H9 (cell line): ENCODE measurements around the gene IER3. TPM values are rescaled to one million over a fixed set of nuclear protein-coding genes. Genes with fewer than 3 reads are reported as not detected.

Source experiments
- DNase-seq: peaks from one replicate; pipeline ENCODE4 v3.0.0-alpha.2; 2017
- H2AFZ ChIP-seq: one replicate; pipeline ENCODE4 v1.6.1; 2013; ENCODE audit warnings: mild to moderate bottlenecking, low read length, control low read depth, moderate library complexity
- H2AK5ac ChIP-seq: 2 replicates; pipeline ENCODE4 v1.6.1; 2013; ENCODE audit warnings: low read length, control low read depth, mixed read lengths; ENCODE audit not compliant: insufficient read length
- H2BK120ac ChIP-seq: one replicate; pipeline ENCODE4 v1.6.1; 2013; ENCODE audit warnings: low read depth, mild to moderate bottlenecking, low read length, control low read depth, inconsistent platforms; ENCODE audit not compliant: poor library complexity, severe bottlenecking
- H2BK12ac ChIP-seq: 2 replicates; pipeline ENCODE4 v1.6.1; 2013; ENCODE audit warnings: low read length, control low read depth, mixed read lengths, low read depth; ENCODE audit not compliant: insufficient read length
- H2BK15ac ChIP-seq: 2 replicates; pipeline ENCODE4 v1.6.1; 2013; ENCODE audit warnings: low read depth, low read length, control low read depth
- H2BK20ac ChIP-seq: one replicate; pipeline ENCODE4 v1.6.1; 2013; ENCODE audit warnings: low read depth, mild to moderate bottlenecking, low read length, control low read depth, inconsistent platforms; ENCODE audit not compliant: poor library complexity, severe bottlenecking
- H2BK5ac ChIP-seq: 2 replicates; pipeline ENCODE4 v1.6.1; 2013; ENCODE audit warnings: low read length, control low read depth, mixed read lengths; ENCODE audit not compliant: insufficient read length
- H3K14ac ChIP-seq: 2 replicates; pipeline ENCODE4 v1.6.1; 2013; ENCODE audit warnings: low read length, control low read depth; ENCODE audit not compliant: insufficient read depth
- H3K18ac ChIP-seq: 2 replicates; pipeline ENCODE4 v1.6.1; 2013; ENCODE audit warnings: low read depth, mild to moderate bottlenecking, mixed read lengths, low read length, control low read depth; ENCODE audit not compliant: insufficient read length
- H3K23ac ChIP-seq: 2 replicates; pipeline ENCODE4 v1.6.1; 2013; ENCODE audit warnings: low read length, control low read depth, mixed read lengths, low read depth; ENCODE audit not compliant: insufficient read length
- H3K23me2 ChIP-seq: 2 replicates; pipeline ENCODE4 v1.6.1; 2013; ENCODE audit warnings: low read depth, mild to moderate bottlenecking, mixed read lengths, low read length, control low read depth; ENCODE audit not compliant: insufficient read length, poor library complexity, severe bottlenecking
- H3K27ac ChIP-seq: 2 replicates; pipeline ENCODE4 v1.5.1; 2013; ENCODE audit warnings: low read length, control low read depth, mixed read lengths, low read depth; ENCODE audit not compliant: insufficient read length
- H3K27me3 ChIP-seq: 2 replicates; pipeline ENCODE4 v1.6.1; 2013; ENCODE audit warnings: low read length, control low read depth, inconsistent platforms; ENCODE audit not compliant: insufficient read depth
- H3K4ac ChIP-seq: 2 replicates; pipeline ENCODE4 v1.6.1; 2013; ENCODE audit warnings: low read depth, mild to moderate bottlenecking, control low read depth, inconsistent platforms, low read length, moderate library complexity
- H3K4me1 ChIP-seq: 2 replicates; pipeline ENCODE4 v1.6.1; 2013; ENCODE audit warnings: low read length, control low read depth, inconsistent platforms; ENCODE audit not compliant: insufficient read depth
- H3K4me2 ChIP-seq: 2 replicates; pipeline ENCODE4 v1.6.1; 2013; ENCODE audit warnings: low read length, control low read depth, mixed read lengths; ENCODE audit not compliant: insufficient read length, insufficient read depth
- H3K56ac ChIP-seq: 2 replicates; pipeline ENCODE4 v1.6.1; 2013; ENCODE audit warnings: low read depth, mild to moderate bottlenecking, mixed read lengths, low read length, control low read depth; ENCODE audit not compliant: insufficient read length
- H3K79me1 ChIP-seq: 2 replicates; pipeline ENCODE4 v1.6.1; 2013; ENCODE audit warnings: low read depth, mild to moderate bottlenecking, moderate library complexity, low read length, control low read depth, inconsistent platforms; ENCODE audit not compliant: insufficient read depth, poor library complexity, severe bottlenecking
- H3K79me2 ChIP-seq: 2 replicates; pipeline ENCODE4 v1.6.1; 2013; ENCODE audit warnings: low read length, control low read depth, inconsistent platforms; ENCODE audit not compliant: insufficient read depth
- H3K9ac ChIP-seq: 2 replicates; pipeline ENCODE4 v1.6.1; 2013; ENCODE audit warnings: low read length, control low read depth, mixed read lengths; ENCODE audit not compliant: insufficient read length; ENCODE audit errors: extremely low read depth
- H3K9me3 ChIP-seq: one replicate; pipeline ENCODE4 v1.6.1; 2013; ENCODE audit warnings: low read depth, low read length, inconsistent platforms; ENCODE audit not compliant: control insufficient read depth
- H3T11ph ChIP-seq: one replicate; pipeline ENCODE4 v1.6.1; 2013; ENCODE audit warnings: mild to moderate bottlenecking, low read length, control low read depth, inconsistent platforms
- H4K20me1 ChIP-seq: one replicate; pipeline ENCODE4 v1.6.1; 2013; ENCODE audit not compliant: control insufficient read depth, insufficient read length, insufficient read depth
- H4K5ac ChIP-seq: 2 replicates; pipeline ENCODE4 v1.6.1; 2013; ENCODE audit warnings: low read depth, mild to moderate bottlenecking, mixed read lengths, low read length, control low read depth; ENCODE audit not compliant: insufficient read length
- H4K8ac ChIP-seq: replicated peaks from 2 replicates; pipeline ENCODE4 v1.6.1; 2013; ENCODE audit warnings: low read length, control low read depth, mixed read lengths, low read depth; ENCODE audit not compliant: insufficient read length
- H4K91ac ChIP-seq: 2 replicates; pipeline ENCODE4 v1.6.1; 2013; ENCODE audit warnings: low read depth, mild to moderate bottlenecking, moderate library complexity, mixed read lengths, low read length, control low read depth; ENCODE audit not compliant: insufficient read length
- H3K27ac Mint-ChIP-seq, 3 experiments: 2 replicates in 2 of 3; 3 replicates in 1 of 3; pipeline ENCODE4 v1.8.0; 2020 to 2021; ENCODE audit warnings: mixed read lengths in 3 of 3, mild to moderate bottlenecking in 1 of 3, moderate library complexity in 1 of 3
- H3K27me3 Mint-ChIP-seq: 2 replicates; pipeline ENCODE4 v1.8.0; 2021; ENCODE audit warnings: low read depth, mild to moderate bottlenecking, moderate library complexity, mixed read lengths
- H3K36me3 Mint-ChIP-seq, 3 experiments: 2 replicates in 2 of 3; 3 replicates in 1 of 3; pipeline ENCODE4 v1.8.0; 2020 to 2021; ENCODE audit warnings: low read depth in 3 of 3, mixed read lengths in 3 of 3; ENCODE audit not compliant: insufficient read depth in 1 of 3
- H3K4me1 Mint-ChIP-seq, 2 experiments: 2 replicates each; pipeline ENCODE4 v1.8.0; 2020; ENCODE audit warnings: mixed read lengths in 2 of 2
- H3K4me3 Mint-ChIP-seq, 2 experiments: 2 replicates in 1 of 2; 3 replicates in 1 of 2; pipeline ENCODE4 v1.8.0; 2020 to 2021; ENCODE audit warnings: mild to moderate bottlenecking in 2 of 2, mixed read lengths in 2 of 2, moderate library complexity in 1 of 2
- H3K9me3 Mint-ChIP-seq, 2 experiments: 2 replicates in 1 of 2; 3 replicates in 1 of 2; pipeline ENCODE4 v1.8.0; 2020; ENCODE audit warnings: mild to moderate bottlenecking in 2 of 2, mixed read lengths in 2 of 2, moderate library complexity in 1 of 2
- WGBS: extraction: QIAGEN DNeasy Blood & Tissue Kit; methylation state at CpG from one replicate; pipeline ENCODE4 v1.1.7; 2013; ENCODE audit warnings: missing lambda C conversion rate, low lambda C conversion rate, mixed read lengths; ENCODE audit not compliant: insufficient read length; ENCODE audit errors: extremely low coverage; 5-methylcytosine and 5-hydroxymethylcytosine counted together
- total RNA-seq: library from RNA; stranded (reverse); gene quantifications from 2 replicates; pipeline ENCODE4 v1.2.1, GENCODE V29; 2021
- TF ChIP-seq, protein P1 (sequence below): fragments of 200-600 bp; sonication (generic); conservative IDR thresholded peaks from 3 replicates; pipeline ENCODE4 v1.8.0; 2021; ENCODE audit warnings: antibody characterized with exemption, mild to moderate bottlenecking

Gene IER3
- total RNA-seq, 1 experiment from 2014 or later = 43.5 TPM

DNA sequence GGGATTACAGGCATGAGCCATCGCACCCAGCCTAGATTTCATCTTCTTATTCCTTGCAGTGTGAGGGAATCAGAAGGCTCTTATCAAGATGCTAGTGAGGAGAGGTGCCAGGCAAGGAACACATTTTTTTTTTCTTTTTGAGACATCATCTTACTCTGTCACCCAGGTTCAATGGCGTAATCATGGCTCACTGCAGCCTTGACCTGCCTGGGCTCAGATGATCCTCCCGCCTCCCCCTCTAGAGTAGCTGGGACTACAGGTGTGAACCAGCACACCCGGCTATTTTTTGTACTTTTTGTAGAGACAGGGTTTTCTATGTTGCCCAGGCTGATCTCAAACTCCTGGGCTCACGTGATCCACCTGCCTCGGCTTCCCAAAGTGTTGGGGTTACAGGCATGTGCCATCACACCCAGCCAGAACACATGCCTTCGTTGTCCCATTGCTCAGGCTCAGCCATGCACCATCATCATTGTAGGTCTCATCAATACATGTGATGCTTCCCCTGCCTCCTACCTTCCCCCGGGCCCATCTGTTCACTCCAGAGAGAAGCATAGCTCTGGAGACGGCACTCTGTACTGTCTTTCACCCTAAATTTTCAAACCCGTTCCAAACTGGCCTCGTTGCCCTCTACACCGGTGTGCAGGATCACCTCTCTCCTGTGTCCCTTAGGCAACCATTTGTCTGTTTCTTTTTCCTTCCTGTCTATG lies 12.0 kb downstream of the IER3 start:
- no peak overlapping the region for H2BK12ac ChIP-seq
- no peak overlapping the region for H3K4ac ChIP-seq
- H3K9ac ChIP-seq = no peak overlapping the region
- peak overlapping the region in 2 of 3 experiments; percentile 10 to 40; a peak in 1 of 7 replicates for H3K27ac Mint-ChIP-seq
- no peak overlapping the region for H2BK15ac ChIP-seq
- no peak for DNase-seq
- no CpG with 5 or more reads among the region's 12 CpGs for whole genome bisulfite sequencing
- H3K27me3 ChIP-seq = no peaks in the 10 kb centered on the region
- H3K4me3 Mint-ChIP-seq = no peak overlapping the region
- H3K23ac ChIP-seq = no peak overlapping the region
- no peaks in the 10 kb centered on the region for H3K9me3 Mint-ChIP-seq
- H2AK5ac ChIP-seq = no peak overlapping the region
- TF ChIP-seq, protein P1, sequence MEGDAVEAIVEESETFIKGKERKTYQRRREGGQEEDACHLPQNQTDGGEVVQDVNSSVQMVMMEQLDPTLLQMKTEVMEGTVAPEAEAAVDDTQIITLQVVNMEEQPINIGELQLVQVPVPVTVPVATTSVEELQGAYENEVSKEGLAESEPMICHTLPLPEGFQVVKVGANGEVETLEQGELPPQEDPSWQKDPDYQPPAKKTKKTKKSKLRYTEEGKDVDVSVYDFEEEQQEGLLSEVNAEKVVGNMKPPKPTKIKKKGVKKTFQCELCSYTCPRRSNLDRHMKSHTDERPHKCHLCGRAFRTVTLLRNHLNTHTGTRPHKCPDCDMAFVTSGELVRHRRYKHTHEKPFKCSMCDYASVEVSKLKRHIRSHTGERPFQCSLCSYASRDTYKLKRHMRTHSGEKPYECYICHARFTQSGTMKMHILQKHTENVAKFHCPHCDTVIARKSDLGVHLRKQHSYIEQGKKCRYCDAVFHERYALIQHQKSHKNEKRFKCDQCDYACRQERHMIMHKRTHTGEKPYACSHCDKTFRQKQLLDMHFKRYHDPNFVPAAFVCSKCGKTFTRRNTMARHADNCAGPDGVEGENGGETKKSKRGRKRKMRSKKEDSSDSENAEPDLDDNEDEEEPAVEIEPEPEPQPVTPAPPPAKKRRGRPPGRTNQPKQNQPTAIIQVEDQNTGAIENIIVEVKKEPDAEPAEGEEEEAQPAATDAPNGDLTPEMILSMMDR = no peak
- no peak overlapping the region for H2AFZ ChIP-seq
- H3K4me2 ChIP-seq = no peak overlapping the region
- no peaks in the 10 kb centered on the region for H3K79me1 ChIP-seq
- H3K79me2 ChIP-seq = no peaks in the 10 kb centered on the region
- no peaks in the 10 kb centered on the region for H3K9me3 ChIP-seq
- H4K5ac ChIP-seq = no peak overlapping the region
- no peak overlapping the region for H2BK20ac ChIP-seq
- no peak overlapping the region for H3T11ph ChIP-seq
- no peaks in the 10 kb centered on the region for H3K23me2 ChIP-seq
- no peaks in the 10 kb centered on the region for H3K4me1 ChIP-seq
- peaks cover 31 to 83% (median 60%) of the 10 kb centered on the region in 3 experiments for H3K36me3 Mint-ChIP-seq
- no peak overlapping the region for H3K56ac ChIP-seq
- H3K27me3 Mint-ChIP-seq = no peaks in the 10 kb centered on the region
- H3K18ac ChIP-seq = no peak overlapping the region
- H4K91ac ChIP-seq = no peak overlapping the region
- H2BK120ac ChIP-seq = no peak overlapping the region
- no peak overlapping the region for H3K14ac ChIP-seq
- peaks cover 2% of the 10 kb centered on the region in 2 experiments; a peak in 1 of 4 replicates for H3K4me1 Mint-ChIP-seq
- no peak overlapping the region for H2BK5ac ChIP-seq
- H4K8ac ChIP-seq = no peak overlapping the region
- H4K20me1 ChIP-seq = no peaks in the 10 kb centered on the region
- H3K27ac ChIP-seq = no peak overlapping the region
